Measurements from ENCODE around the gene BTN3A1.

DNA sequence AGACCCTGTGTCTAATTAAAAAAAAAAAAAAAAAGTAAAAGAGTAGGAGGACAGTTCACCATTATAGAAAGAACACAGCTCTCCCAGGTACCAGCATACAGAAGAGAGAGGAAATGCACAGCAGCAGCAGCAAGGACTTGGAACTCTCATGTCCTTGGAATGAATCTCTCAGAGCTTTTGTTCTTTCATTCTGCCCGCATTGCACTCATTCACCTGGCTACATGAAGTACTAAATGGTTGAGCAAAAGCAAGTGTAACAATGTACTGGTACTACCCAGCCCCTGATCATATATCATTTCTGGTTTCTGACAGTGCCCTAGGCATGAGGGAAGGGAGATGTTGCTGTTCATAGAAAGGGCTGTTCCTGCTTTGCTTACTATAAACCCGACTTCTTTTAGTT, 26.1 kb downstream of the BTN3A1 start:
- TF ChIP-seq GLI4 (CRISPR knock-in tag; IDR thresholded peaks at IDR 0.05; ENCODE audit: borderline replicate concordance) (no peak), CREB1 (IDR thresholded peaks at IDR 0.05) (no peak), CREB1 (CRISPR knock-in tag; IDR thresholded peaks at IDR 0.05) (no peak), ZNF709 (CRISPR knock-in tag; IDR thresholded peaks at IDR 0.05) (no peak), ZBTB26 (CRISPR knock-in tag; IDR thresholded peaks at IDR 0.05; ENCODE audit: borderline replicate concordance) (no peak)
